GM21576 (cell line): ENCODE results near the gene CRTC3.

Source experiments
- ATAC-seq: cut with Tn5 transposase; IDR thresholded peaks from one replicate; pipeline ENCODE4 v1.9.1; 2021; ENCODE audit warnings: mild to moderate bottlenecking, moderate library complexity; ENCODE audit not compliant: unreplicated experiment

CRTC3 gene

DNA sequence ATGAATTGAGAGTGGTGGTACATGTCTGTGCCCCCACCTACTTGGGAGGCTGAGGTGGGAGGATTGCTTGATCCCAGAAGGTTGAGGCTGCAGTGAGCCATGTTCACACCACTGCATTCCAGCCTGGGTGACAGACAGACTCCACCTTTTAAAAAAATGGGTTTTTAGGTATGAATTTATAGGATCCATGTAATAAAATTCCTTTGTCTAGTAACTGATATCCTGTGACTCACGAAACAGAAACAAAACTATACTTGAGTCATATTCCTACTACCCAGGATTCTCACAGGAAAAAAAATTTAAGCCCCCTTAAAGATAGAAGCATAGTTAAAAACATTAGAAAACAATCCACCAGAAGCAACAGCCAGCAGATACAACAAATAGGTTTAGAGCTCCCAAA, 10.0 kb upstream of the CRTC3 start:
- ATAC-seq = no peak

DNA sequence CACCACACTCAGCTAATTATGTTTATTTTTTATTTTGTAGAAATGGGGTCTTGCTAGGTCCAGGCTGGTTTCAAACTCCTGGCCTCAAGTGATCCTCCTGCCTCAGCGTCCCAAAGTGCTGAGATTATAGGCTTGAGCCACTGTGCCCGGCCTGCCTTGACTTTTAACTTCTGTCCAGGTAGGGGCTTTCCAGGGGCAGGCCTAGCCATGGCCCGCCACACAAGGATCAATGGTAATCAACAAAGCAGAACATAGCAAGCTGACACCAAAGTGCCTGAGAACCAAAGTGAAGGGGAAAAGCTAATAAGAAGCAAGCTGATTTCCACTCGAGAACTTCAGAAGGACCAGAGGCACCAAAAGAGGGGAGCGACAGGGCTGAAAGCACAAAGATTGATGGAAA, 9.4 kb upstream of the CRTC3 start:
- ATAC-seq = no peak

DNA sequence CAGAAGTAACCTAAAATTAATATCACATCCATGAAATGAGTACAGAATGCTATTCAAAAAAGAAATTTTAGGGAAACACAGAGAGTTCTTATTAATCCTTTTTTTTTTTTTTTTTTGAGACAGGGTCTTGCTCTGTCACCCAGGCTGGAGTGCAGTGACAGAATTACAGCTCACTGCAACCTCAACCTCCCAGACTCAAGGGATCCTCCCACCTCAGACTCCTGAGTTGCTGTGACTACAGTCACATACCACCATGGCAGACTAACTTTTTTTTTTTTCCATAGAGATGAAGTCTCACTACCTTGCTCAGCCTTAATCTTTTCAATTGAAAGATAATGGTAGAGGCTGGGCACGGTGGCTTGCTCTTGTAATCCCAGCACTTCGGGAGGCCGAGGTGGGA, 6.3 kb upstream of the CRTC3 start:
- no peak for ATAC-seq

DNA sequence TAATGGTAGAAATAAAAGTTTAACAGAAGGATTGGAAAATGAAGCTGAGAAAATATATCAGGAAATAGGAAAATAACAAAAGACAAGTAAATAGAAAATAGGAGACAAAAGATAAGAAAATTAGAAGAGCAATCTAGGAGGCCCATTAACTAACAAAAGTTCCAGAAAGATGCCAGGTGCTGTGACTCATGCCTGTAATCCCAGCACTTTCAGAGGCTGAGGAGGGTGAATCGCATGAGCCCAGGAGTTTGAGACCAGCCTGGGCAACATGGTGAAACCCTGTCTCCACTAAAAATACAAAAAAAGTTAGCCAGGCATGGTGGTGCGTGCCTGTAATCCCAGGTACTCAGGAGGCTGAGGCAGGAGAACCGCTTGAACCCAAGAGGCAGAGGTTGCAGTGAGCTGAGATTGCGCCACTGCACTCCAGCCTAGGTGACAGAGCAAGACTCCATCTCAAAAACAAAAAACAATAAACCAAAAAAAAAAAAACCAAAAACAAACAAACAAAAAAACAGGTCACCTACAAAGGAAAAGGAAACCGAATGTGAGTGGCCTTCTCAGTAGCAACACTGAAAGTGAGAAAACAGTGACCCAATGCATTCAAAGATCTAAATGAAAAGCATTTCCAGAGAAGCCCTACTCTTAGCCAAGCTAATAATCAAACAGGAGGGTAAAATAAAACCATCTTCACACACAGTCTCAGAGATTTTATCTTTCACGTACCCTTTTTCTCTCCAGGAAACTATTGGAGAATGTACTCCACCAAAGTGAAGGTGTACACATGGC, 5.5 kb upstream of the CRTC3 start:
- ATAC-seq = peak; percentile 64

DNA sequence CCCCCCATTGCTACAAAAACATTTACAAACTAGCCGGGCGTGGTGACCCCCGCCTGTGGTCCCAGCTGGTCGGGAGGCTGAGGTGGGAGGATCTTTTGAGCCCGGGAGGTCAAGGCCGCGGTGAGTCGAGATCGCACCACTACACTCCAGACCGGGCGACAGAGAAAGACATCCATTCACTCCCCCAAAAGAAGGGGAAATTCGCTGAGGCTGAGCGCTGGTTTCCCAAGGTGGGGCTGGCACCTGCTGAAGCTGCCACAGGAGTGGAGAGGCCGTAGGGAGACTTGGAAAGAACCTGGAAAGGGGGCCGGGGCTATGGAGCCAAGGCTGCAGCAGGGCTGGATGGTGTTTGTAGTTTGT, 732 bp upstream of the CRTC3 start:
- no peak for ATAC-seq

DNA sequence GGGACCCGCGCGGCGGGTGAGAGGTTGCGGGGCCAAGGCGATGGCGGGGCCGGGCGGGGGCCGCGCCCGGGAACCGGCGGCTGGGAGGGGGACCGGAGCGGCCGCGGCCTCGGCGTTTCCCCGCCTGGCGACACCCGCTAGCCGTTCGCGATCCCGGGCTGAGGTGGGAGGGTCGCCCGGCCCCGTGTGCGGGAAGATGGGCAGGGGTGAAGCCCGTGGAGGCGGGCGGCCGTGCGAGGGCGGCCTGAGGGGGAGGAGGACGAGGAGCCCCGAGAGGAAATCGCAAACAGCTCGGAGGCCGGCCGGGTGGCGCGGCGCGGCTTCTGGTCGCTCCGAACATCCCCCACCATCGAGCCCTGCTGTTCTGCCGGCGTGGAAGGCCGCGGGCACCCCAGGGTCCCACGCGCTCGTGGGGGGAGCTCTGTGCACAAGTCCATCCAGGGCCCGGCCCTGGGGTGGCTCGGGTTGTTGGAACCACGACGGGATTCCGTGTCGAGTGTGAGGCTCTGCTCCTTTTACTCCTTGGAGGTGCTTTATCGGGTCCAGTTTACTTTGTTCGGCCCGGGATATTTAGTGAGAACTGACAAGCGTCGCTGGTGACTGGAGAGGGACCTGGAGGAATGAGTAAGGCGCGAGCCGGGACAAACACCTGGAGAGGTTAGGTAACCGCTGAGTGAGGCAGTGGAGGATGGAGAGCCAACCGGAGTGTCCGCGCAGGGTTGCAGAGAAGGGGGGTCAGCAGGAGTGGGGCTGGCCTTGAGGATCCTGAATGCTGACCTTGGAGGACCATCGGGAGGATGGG, 728 bp downstream of the CRTC3 start:
- peak; percentile 39 for ATAC-seq

DNA sequence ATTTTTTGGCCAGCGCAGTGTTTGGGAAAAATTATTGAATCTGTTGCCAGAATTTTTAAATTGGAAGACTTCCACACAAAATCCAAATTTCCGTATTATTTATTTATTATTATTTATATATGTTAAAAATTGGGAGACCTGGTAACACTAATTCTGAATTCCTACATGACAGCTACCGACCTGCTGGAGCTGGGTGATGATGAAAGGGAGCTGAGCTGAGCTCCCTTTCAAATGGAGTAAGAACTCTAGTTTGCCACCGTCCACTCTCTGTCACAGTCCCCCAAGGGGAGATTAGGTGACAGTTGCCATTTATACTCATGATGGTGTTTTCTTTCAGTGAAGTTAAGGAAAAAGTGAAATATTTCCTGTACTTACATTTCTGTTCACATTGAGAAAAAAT, 1.4 kb downstream of the CRTC3 start:
- ATAC-seq = no peak

DNA sequence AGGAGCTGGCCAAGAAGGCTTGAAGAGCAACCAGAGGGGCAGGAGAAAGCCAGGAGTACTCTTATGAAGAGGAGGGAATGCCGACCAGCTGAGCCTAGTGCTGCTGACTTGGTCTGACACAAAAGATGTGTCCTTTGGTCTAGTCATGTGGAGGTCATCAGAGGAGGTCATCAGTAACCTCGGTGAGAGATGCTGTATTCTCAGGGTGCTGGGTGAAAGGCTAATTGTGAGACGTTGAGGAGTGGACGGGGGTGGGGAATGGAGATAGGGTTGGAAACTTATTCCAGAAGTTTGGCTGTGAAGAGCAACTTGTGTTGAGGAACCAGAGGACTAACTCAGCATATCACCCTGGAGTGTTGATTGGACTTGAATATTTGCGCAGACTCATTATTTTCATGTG, 5.5 kb downstream of the CRTC3 start:
- no peak for ATAC-seq

DNA sequence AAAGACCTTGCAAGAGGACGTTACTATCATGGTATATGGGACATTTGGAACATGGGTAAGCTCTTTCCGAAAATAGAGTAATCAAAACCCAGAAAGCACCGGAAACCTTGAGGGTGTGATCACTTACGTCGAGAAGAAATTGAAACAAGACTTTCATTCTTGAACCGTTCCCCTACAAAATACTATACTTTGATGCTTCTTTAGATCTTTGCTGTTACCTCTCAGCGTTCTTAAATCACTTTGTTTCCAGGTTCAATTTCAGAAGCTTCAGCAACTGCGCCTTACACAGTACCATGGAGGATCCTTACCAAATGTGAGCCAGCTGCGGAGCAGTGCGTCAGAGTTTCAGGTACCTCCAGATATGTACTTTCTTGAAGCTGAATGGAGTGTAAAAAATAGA, 10.1 kb downstream of the CRTC3 start:
- no peak for ATAC-seq

DNA sequence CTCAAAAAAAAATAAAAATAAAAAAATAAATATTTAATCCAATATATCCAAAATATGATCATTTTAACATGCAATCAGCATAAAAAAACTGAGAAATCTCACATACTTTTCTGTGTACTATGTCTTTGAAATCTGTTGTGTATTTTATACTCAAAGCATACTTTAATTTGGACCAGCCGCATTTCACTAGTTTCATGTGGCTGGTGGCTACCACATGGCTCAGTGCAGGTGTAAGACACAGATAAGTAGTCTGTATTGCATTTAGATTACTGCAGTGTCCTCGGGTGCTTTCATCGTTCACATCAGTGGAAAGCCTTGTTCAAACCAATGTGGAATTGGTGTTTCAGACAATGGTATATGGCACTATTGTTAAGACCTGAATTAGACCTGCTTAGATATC, 11.0 kb downstream of the CRTC3 start:
- ATAC-seq = no peak

DNA sequence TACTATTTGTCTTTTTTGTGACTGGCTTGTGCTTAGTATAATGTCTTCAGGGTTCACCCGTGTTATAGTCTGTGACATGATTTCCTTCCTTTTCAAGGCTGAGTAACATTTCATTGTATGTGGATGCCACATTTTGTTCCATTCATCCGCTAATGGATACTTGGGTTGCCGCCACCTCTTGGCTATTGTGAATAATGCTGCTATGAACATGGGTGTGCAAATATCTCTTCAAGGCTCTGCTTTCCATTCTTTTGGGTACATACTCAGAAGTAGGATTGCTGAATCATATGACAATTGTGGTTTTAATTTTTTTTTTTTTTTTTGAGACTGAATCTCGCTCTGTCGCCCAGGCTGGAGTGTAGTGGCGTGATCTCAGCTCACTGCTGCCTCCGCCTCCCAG, 15.4 kb downstream of the CRTC3 start:
- no peak for ATAC-seq

DNA sequence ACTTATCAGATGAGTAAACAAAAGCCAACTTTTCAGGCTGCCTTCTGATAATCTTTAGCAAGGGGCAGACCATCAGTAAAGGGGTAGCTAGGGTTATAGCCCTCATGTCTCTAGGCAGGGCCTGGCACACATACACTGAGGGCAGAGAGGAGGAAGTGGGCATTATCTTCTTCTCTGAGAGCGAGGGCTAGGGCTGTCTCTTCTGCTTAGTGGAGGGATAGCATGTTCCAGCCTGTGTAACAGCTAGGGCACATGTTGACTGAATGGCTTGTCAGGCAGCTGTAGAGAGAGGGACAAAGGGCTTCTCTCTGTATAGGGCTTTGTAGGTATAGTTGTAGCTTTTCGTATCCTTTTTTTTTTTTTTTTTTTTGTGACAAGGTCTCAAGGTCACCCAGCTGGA, 17.8 kb downstream of the CRTC3 start:
- ATAC-seq = no peak

DNA sequence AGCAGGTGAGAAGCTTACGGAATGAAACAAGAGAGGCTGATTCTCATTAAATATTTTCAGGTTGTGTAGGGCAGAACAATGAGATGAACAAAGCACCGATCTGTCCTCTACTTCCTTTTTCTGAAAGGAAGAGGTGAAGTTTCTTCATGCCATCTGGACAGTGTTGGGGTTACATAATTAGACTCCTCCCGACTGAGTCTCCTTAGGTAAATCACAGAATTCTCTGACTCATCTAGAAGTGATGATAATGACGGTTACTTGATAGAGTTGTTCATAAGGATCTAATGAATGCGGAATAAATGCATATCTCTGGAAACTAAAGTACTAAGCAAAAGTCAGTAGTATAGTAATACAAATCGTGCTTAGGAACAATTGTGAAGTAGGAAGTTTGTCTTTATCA, 21.2 kb downstream of the CRTC3 start:
- ATAC-seq = peak; percentile 74

DNA sequence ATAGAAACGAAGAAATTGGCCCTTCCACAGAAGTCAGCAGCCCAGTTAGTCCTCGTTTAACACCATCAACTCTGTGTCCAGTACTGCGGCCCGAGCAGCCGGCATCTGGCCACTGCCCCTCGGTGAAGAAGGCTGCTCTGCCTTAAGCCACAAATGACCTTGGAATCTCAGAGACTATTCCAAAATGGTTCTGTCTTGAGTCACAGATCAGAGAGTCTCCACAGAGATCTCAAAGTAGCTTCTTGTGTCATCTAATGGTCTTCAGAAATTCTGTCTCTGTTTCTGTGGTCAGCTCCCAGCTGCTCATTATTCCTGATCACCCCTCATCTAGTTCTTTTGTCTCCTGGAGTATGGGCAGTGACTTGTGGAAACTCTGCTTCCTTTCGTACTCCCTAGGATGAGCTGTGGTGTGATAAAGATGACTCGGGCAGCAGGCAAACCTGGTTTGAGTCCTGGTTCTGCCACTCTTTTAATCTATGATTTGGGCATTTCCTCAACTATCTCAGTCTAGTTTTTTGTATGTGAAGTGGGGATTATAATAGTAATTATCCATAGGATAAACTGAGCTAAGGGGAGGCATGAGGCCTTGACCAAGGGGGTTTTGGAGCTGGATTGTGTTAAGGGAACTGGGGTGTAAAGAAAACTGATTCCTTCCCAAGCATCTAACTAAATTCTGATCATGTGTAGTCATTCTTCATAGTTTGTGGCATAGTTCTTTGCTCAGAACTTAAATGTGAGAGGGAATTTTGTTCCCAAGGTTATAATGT, 22.6 kb downstream of the CRTC3 start:
- ATAC-seq = no peak

DNA sequence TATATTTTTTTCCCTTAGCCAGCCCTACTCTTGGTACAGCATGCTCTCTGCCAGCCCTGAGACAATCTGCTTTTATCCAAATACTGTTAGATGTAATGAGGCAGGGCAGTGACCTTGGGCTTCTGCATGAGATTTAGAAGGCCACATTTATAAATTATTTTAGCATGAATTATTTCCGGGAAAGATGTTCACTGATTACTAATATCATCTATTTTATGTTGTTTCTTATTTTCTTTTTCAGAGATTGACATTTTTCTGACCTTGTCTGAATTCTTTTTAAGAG, 23.1 kb downstream of the CRTC3 start:
- no peak for ATAC-seq

DNA sequence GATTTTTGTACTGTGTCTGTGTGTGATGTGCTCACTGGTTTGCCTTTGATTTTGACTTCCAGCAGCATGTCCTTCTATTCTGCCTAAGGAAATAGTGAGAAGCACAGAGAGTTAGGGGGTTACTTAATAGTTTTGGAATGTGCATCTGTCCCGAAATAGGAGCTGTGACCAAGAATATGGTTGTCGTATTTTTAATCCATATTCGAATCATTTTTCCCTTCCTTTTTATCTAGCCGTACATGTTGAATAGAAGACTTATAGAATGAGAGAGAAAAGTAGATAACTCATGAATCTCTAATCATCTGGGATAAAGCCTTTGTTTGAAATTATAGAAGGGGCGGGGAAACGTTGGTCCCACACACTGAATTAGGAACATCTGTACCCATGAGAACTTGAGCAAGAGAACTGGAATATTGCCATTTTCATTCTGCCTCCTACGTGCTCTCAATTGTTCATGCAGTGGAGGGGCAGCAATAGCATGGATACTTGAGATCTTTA, 23.6 kb downstream of the CRTC3 start:
- no peak for ATAC-seq

DNA sequence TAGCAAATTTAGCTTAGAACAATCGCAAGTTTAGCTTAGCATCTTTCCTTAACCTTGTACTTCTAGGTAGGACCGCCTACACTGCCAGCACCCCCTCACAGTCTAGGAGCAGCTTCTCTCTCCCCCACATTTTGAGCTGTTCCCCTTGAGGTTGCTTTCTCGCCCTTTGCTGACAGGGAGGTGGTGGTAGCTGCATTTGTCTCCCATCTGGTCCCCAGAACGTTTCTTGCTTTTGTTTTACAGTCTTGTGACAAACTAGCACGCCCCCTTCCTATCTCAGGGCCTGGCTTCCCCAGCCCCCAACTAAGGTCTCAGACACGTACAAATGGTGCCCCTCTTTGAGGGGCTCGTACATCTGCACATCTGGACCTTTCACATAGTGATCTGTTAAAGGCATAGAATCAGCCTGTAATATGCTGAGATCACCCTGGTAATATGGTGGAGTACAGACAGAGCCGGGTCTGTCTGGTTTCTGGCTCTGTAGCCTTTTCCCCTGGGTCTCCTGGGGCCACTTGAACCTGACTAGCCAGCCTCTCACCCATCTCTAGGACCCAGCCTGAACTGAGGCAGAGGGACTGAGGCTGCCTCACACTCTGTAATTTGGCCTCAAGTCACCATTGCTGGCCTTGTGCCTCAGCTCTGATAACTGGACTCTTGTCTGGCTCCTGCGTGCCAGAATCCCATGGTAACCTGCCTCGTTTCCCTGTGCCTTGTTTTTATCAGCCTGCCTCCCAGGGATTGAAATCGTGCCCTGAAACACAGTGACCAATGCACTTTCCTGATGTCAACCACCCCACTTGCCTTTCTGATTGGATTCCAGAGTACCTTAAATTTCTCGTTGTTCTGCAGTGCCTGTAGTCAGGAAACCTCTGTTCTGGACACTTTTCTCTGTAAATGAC, 27.7 kb downstream of the CRTC3 start:
- no peak for ATAC-seq

DNA sequence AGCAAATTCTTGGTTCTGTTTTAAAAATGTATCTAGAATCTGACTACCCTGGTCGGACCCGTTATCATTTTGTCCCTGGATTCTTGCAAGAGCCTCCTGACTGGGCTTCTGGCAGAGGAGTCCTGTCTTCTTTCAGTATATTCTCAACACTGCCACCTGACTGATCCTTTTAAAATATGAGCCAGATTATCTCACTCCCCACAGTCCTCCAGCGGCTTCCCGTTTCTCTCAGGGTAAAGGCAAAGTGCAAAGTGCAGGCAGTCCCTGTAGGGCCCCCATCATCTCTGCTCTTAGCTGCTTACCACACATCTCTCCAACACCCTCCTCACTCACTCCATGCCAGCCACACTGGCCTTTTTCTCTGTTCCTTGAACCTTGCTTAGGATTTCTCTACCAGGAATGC, 28.4 kb downstream of the CRTC3 start:
- no peak for ATAC-seq

DNA sequence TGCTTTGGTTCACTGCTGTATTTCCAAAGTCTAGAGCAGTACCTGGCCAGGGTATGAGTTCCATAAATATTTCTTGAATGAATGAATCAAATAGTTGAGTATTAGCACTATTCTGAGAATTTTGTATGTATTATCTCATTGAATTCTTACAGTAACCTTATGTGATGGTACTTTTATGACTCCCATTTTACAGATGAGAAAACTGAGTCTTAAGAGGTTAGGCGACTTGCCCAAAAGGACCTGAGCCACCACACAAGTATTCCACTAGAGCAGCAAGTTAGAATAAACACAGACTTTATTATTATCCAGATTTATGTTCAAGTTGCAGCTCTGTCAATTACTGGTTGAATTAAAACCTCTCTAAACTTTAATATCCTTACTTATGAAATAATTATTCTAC, 29.4 kb downstream of the CRTC3 start:
- no peak for ATAC-seq

DNA sequence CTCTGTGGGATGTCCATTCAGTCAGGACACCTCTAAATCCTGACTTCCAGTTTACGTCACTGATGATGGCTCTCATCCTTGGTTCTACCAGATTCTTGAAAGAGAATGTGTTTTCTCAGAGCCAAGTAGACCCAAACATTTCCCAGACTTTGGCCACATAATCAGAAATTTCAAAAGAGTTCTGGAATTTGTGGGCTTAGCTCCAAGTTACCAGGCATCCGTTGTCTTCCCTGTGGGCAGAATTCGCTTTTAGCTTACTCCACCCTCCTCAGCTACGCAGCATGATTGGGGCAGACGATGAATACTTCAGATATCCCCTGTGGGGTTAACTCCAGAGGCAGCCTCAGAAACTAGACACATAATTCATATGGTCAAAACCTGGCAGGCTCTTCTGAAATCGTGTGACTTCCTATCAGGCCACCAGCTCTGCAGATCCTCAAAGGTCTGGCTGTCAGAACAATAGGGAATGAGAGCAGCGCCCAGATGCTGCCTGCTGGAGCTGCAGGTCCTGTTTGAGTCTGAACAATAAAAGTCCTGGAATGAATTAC, 30.6 kb downstream of the CRTC3 start:
- no peak for ATAC-seq
